ENCODE data around the gene EPS8. TPM values are rescaled to one million over a fixed set of nuclear protein-coding genes. Genes with fewer than 3 reads are reported as not detected.
"Not testable (repeated sequence)": the region's sequence is repeated elsewhere in the genome, so short reads cannot be mapped to it uniquely, and the experiment has no call there.

EPS8 gene
- total RNA-seq, 4 donors from 2014 or later, result 39.0 to 85.2 (median 57.7) TPM

- H3K9me3 ChIP-seq, result no peaks in the 10 kb centered on the region
- TF ChIP-seq EP300 (IDR thresholded peaks at IDR 0.05) (no peak), POLR2AphosphoS5 (IDR thresholded peaks at IDR 0.05) (no peak), POLR2A (IDR thresholded peaks at IDR 0.05) (no peak), CTCF (IDR thresholded peaks at IDR 0.05) (no peak)
- H3K4me3 ChIP-seq, result no peak overlapping the region
- peaks cover 0 to 17% (median 0%) of the 10 kb centered on the region in 3 donors for H3K4me1 ChIP-seq
- 11% methylated on average over 2 of the region's 2 CpGs for WGBS, 2 donors (ENCODE audit: low coverage in 1 of 2)
- no peaks in the 10 kb centered on the region for H3K36me3 ChIP-seq
- no peak overlapping the region for H3K27ac ChIP-seq
- no peaks in the 10 kb centered on the region for H3K27me3 ChIP-seq
- ATAC-seq, result no peak
These were observed 35.0 kb downstream of the EPS8 start for GRCh38 chr12:15754233-15754632.

DNA sequence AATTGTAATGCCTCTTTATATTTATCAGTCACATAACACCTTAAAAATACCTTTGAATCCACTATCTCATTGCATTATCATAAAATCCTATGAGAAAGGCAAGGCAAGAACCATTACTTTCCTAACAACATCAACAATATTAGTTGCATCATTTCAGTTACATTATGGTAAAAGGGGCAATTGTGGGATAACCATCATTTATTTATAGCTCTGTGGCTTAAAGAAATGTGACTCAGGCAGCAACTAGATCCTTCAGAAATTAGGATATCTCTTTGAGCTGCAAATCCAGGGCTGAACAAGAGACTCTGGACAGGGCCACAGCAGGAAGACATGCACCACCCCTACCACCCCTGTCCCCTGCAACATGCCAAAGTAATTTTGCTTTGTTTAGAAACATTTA, 36.4 kb downstream of the EPS8 start:
- Histone ChIP-seq H3K9me3 (no peaks in the 10 kb centered on the region), H3K36me3 (no peaks in the 10 kb centered on the region), H3K27me3 (no peaks in the 10 kb centered on the region), H3K27ac (no peak overlapping the region), H3K4me1 (peaks cover 0 to 17% (median 0%) of the 10 kb centered on the region in 3 donors), H3K4me3 (no peak overlapping the region)
- no peak for ATAC-seq
- TF ChIP-seq POLR2AphosphoS5 (IDR thresholded peaks at IDR 0.05) (no peak), EP300 (IDR thresholded peaks at IDR 0.05) (no peak), CTCF (IDR thresholded peaks at IDR 0.05) (no peak), POLR2A (IDR thresholded peaks at IDR 0.05) (no peak)

DNA sequence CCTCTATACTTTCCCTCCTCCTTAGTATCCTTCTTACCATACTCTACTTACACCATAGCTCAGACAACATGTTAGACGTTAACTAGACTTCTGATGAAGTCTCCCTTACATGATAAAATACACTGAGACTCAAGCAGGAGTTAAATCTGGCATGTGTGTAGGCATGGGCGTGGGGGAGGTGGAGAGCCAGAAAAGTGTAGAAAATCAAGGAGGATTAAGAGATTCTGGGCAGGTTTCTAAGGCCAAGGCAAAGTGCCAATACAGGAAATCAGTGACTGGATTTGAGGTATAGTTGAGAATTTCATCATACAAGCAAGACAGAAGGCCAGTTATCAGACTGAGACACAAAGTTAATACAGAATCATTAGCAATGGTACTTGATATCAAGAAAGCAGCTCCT, 37.4 kb downstream of the EPS8 start:
- WGBS, 2 donors (ENCODE audit: low coverage in 1 of 2), result 76 to 86% methylated on average over 1 to 2 of the region's 2 CpGs
- TF ChIP-seq EP300 (IDR thresholded peaks at IDR 0.05) (no peak), POLR2AphosphoS5 (IDR thresholded peaks at IDR 0.05) (no peak), POLR2A (IDR thresholded peaks at IDR 0.05) (no peak), CTCF (IDR thresholded peaks at IDR 0.05) (no peak)
- Histone ChIP-seq H3K9me3 (no peaks in the 10 kb centered on the region), H3K27ac (no peak overlapping the region), H3K27me3 (no peaks in the 10 kb centered on the region), H3K4me1 (peaks cover 0 to 17% (median 0%) of the 10 kb centered on the region in 3 donors), H3K36me3 (no peaks in the 10 kb centered on the region), H3K4me3 (no peak overlapping the region)
- ATAC-seq, result no peak

GRCh38 chr12:15749937-15750336, 39.3 kb downstream of the EPS8 start:
- no peak for ATAC-seq
- no peak overlapping the region for H3K4me3 ChIP-seq
- no peak for TF ChIP-seq EP300 (IDR thresholded peaks at IDR 0.05)
- TF ChIP-seq CTCF (IDR thresholded peaks at IDR 0.05), result no peak
- TF ChIP-seq POLR2AphosphoS5 (IDR thresholded peaks at IDR 0.05), result no peak
- no peak for TF ChIP-seq POLR2A (IDR thresholded peaks at IDR 0.05)
- H3K36me3 ChIP-seq, result no peaks in the 10 kb centered on the region
- H3K27ac ChIP-seq, result no peak overlapping the region
- peaks cover 0 to 14% (median 0%) of the 10 kb centered on the region in 3 donors for H3K4me1 ChIP-seq
- WGBS, 2 donors (ENCODE audit: low coverage in 1 of 2), result 78 to 80% methylated on average over 2 to 4 of the region's 4 CpGs
- H3K27me3 ChIP-seq, result no peaks in the 10 kb centered on the region
- no peaks in the 10 kb centered on the region for H3K9me3 ChIP-seq

GRCh38 chr12:15741870-15742269, 47.3 kb downstream of the EPS8 start:
- not testable (repeated sequence) for H3K36me3 ChIP-seq, H3K9me3 ChIP-seq, H3K27me3 ChIP-seq, H3K4me3 ChIP-seq, H3K4me1 ChIP-seq, H3K27ac ChIP-seq, ATAC-seq
- 92 to 96% methylated on average over 2 of the region's 3 CpGs for WGBS, 2 donors (ENCODE audit: low coverage in 1 of 2)

Measured in gastroesophageal sphincter (tissue), 4 donors.